Gastrocnemius medialis (tissue), 4 donors: ENCODE data around the gene VPS8.

Source experiments
- POLR2A ChIP-seq, 2 donors: fragments of 450-650 bp; IDR thresholded peaks; one replicate each; pipeline ENCODE4 v1.6.1; 2017; ENCODE audit warnings: antibody characterized with exemption in 2 of 2, mild to moderate bottlenecking in 2 of 2, moderate library complexity in 2 of 2
- TF ChIP-seq, protein P1 (sequence below), 5 experiments: fragments of 450-650 bp in 3 of 5; fragments of 200-600 bp in 2 of 5; sonication (generic) in 2 of 5; IDR thresholded peaks in 4 of 5; conservative IDR thresholded peaks in 1 of 5; 1 replicate in 4 of 5; 2 replicates in 1 of 5; pipeline ENCODE4 v1.5.1; 2016 to 2019; ENCODE audit warnings: antibody characterized with exemption in 5 of 5, mild to moderate bottlenecking in 3 of 5, moderate library complexity in 3 of 5

DNA sequence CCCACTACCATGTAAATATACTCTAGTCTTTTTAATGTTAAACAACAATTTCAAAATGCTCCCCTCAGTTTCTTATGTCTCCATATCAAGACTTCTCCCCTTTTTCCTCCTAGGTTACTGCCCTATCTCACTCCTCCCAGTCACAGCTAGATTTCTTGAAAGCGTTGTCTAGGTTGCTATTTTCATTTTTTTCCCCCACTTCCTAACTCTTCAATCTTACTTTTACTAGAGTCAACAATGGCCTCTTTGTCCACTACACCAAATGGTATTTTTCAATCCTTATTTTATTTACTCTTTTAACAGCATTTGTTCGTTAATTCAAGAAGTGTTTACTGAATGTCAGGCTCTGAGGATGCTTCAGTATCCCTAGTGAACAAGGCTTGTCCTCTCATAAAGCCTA is 84.4 kb downstream of the VPS8 start:
- no peak for TF ChIP-seq POLR2A (IDR thresholded peaks at IDR 0.05)
- TF ChIP-seq, protein P1, sequence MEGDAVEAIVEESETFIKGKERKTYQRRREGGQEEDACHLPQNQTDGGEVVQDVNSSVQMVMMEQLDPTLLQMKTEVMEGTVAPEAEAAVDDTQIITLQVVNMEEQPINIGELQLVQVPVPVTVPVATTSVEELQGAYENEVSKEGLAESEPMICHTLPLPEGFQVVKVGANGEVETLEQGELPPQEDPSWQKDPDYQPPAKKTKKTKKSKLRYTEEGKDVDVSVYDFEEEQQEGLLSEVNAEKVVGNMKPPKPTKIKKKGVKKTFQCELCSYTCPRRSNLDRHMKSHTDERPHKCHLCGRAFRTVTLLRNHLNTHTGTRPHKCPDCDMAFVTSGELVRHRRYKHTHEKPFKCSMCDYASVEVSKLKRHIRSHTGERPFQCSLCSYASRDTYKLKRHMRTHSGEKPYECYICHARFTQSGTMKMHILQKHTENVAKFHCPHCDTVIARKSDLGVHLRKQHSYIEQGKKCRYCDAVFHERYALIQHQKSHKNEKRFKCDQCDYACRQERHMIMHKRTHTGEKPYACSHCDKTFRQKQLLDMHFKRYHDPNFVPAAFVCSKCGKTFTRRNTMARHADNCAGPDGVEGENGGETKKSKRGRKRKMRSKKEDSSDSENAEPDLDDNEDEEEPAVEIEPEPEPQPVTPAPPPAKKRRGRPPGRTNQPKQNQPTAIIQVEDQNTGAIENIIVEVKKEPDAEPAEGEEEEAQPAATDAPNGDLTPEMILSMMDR (IDR thresholded peaks at IDR 0.05 in 4 of 5, conservative IDR thresholded peaks at IDR 0.05 in 1 of 5): no peak
